ENCODE results near the gene NUP42.

DNA sequence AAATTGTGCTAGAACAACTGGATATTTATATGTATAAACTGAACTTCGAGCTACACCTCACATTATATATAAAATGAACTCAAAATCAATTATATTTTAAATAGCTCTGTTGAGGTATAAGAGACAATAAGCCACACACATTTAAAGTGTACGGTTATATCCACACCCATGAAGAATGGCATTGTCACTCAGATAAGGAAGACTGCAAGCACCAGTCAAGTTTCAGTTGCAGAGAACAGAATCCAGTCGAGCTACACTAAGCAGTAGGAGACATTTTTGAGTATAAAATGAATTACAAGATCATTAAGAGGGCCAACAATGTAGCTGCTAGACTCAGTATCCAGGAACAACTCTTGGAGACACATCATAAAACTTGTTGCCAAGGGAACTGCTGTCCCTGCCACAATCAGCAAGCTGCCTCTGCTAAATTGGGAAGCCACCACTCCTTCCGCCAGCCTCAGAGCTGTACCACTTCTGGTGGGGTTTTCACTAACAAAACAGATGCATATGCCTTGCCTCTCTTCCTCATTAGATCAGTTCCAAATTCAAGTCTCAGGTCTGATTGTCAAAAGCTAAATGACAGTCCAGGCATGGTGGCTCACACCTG is 45.1 kb downstream of the NUP42 start:
- TF ChIP-seq, protein P1, sequence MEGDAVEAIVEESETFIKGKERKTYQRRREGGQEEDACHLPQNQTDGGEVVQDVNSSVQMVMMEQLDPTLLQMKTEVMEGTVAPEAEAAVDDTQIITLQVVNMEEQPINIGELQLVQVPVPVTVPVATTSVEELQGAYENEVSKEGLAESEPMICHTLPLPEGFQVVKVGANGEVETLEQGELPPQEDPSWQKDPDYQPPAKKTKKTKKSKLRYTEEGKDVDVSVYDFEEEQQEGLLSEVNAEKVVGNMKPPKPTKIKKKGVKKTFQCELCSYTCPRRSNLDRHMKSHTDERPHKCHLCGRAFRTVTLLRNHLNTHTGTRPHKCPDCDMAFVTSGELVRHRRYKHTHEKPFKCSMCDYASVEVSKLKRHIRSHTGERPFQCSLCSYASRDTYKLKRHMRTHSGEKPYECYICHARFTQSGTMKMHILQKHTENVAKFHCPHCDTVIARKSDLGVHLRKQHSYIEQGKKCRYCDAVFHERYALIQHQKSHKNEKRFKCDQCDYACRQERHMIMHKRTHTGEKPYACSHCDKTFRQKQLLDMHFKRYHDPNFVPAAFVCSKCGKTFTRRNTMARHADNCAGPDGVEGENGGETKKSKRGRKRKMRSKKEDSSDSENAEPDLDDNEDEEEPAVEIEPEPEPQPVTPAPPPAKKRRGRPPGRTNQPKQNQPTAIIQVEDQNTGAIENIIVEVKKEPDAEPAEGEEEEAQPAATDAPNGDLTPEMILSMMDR (conservative IDR thresholded peaks at IDR 0.05 in 1 of 2, IDR thresholded peaks at IDR 0.05 in 1 of 2; ENCODE audit: low read depth in 1 of 2, low read length in 2 of 2), result no peak
- TF ChIP-seq EZH2 (IDR thresholded peaks at IDR 0.05; ENCODE audit: low read length, missing control alignments), result no peak

Data from fibroblast of lung (primary cell).